HCT116 (cell line): Measurements from ENCODE around the gene STX5.

ENCODE experiments used
- ELF1 ChIP-seq: IDR thresholded peaks from 2 replicates; pipeline ENCODE4 v1.6.1; 2012; ENCODE audit warnings: low read depth, borderline replicate concordance
- EZH2phosphoT487 ChIP-seq: fragments of 200-600 bp; IDR thresholded peaks from 2 replicates; pipeline ENCODE4 v1.6.1; 2018; ENCODE audit warnings: antibody characterized with exemption, borderline replicate concordance
- POLR2A ChIP-seq: IDR thresholded peaks from 2 replicates; pipeline ENCODE4 v1.7.0; 2011; ENCODE audit warnings: borderline replicate concordance; ENCODE audit not compliant: insufficient read depth, insufficient read length; ENCODE audit errors: extremely low read depth
- YY1 ChIP-seq: IDR thresholded peaks from 2 replicates; pipeline ENCODE4 v1.6.1; 2011; ENCODE audit warnings: low read length, low read depth, moderate library complexity, mild to moderate bottlenecking; ENCODE audit not compliant: insufficient replicate concordance; ENCODE audit errors: extremely low read depth
- TF ChIP-seq, protein P1 (sequence below): IDR thresholded peaks from 2 replicates; pipeline ENCODE4 v1.6.1; 2012
- TF ChIP-seq, protein P2 (sequence below), 3 experiments: fragments of 200-600 bp in 1 of 3; sonication (generic) in 1 of 3; IDR thresholded peaks in 2 of 3; conservative IDR thresholded peaks in 1 of 3; 2 replicates each; pipeline ENCODE4 v1.5.1; 2012 to 2017; ENCODE audit warnings: low read depth in 2 of 3, low read length in 2 of 3, antibody characterized with exemption in 1 of 3, borderline replicate concordance in 1 of 3, control low read depth in 1 of 3, mild to moderate bottlenecking in 1 of 3, mixed read lengths in 1 of 3, mixed run types in 1 of 3, moderate library complexity in 1 of 3; ENCODE audit not compliant: insufficient read depth in 1 of 3
- TF ChIP-seq, protein P3 (sequence below): IDR thresholded peaks from 2 replicates; pipeline ENCODE4 v1.6.1; 2012; ENCODE audit warnings: low read depth
- TF ChIP-seq, protein P4 (sequence below): IDR thresholded peaks from 2 replicates; pipeline ENCODE4 v1.6.1; 2012

DNA sequence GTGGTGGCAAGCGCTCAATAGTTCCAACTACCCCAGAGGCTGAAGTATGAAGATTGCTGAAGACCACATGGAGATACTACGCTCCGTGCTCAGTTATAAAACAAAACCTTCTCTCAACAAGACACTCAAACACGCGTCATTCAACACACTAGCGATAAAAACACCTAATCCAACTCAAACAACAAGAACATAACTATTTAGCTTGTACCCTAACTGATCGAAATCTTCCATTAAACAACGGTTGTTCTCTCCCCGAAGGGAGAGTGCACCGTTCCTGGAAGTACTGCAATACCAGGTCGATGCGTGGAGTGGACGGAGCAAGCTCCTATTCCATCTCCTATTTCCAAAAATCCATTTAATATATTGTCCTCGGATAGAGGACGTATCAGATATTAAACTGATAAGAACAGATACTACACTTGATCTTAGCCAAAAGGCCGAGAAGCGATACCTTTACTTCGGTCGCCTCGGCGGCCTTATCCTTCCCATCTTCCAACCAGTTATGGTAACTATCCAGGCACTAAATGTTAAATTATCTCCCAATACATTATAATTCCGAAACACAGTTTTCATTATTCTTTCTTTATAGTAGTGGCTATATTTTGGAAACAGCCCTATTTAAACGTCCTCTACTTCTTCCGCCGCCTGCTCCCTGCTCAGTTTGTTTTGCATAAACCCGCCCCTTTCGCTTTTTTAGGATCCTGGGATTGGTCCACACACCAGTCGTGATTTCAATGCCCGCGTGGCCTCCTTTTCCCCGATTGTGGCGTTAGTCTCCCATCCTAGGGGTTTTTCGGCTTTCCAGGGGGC lies 9.7 kb upstream of the STX5 start:
- TF ChIP-seq POLR2A = peak; percentile 100
- TF ChIP-seq, protein P1, sequence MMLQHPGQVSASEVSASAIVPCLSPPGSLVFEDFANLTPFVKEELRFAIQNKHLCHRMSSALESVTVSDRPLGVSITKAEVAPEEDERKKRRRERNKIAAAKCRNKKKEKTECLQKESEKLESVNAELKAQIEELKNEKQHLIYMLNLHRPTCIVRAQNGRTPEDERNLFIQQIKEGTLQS = no peak
- TF ChIP-seq, protein P2, sequence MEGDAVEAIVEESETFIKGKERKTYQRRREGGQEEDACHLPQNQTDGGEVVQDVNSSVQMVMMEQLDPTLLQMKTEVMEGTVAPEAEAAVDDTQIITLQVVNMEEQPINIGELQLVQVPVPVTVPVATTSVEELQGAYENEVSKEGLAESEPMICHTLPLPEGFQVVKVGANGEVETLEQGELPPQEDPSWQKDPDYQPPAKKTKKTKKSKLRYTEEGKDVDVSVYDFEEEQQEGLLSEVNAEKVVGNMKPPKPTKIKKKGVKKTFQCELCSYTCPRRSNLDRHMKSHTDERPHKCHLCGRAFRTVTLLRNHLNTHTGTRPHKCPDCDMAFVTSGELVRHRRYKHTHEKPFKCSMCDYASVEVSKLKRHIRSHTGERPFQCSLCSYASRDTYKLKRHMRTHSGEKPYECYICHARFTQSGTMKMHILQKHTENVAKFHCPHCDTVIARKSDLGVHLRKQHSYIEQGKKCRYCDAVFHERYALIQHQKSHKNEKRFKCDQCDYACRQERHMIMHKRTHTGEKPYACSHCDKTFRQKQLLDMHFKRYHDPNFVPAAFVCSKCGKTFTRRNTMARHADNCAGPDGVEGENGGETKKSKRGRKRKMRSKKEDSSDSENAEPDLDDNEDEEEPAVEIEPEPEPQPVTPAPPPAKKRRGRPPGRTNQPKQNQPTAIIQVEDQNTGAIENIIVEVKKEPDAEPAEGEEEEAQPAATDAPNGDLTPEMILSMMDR (IDR thresholded peaks at IDR 0.05 in 2 of 3, conservative IDR thresholded peaks at IDR 0.05 in 1 of 3; ENCODE audit: borderline replicate concordance in 1 of 3, insufficient read depth in 1 of 3, low read depth in 2 of 3, low read length in 2 of 3) = no peak
- no peak for TF ChIP-seq ELF1
- TF ChIP-seq EZH2phosphoT487 = no peak
- TF ChIP-seq YY1 = peak; percentile 85
- TF ChIP-seq, protein P3, sequence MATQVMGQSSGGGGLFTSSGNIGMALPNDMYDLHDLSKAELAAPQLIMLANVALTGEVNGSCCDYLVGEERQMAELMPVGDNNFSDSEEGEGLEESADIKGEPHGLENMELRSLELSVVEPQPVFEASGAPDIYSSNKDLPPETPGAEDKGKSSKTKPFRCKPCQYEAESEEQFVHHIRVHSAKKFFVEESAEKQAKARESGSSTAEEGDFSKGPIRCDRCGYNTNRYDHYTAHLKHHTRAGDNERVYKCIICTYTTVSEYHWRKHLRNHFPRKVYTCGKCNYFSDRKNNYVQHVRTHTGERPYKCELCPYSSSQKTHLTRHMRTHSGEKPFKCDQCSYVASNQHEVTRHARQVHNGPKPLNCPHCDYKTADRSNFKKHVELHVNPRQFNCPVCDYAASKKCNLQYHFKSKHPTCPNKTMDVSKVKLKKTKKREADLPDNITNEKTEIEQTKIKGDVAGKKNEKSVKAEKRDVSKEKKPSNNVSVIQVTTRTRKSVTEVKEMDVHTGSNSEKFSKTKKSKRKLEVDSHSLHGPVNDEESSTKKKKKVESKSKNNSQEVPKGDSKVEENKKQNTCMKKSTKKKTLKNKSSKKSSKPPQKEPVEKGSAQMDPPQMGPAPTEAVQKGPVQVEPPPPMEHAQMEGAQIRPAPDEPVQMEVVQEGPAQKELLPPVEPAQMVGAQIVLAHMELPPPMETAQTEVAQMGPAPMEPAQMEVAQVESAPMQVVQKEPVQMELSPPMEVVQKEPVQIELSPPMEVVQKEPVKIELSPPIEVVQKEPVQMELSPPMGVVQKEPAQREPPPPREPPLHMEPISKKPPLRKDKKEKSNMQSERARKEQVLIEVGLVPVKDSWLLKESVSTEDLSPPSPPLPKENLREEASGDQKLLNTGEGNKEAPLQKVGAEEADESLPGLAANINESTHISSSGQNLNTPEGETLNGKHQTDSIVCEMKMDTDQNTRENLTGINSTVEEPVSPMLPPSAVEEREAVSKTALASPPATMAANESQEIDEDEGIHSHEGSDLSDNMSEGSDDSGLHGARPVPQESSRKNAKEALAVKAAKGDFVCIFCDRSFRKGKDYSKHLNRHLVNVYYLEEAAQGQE = no peak
- TF ChIP-seq, protein P4, sequence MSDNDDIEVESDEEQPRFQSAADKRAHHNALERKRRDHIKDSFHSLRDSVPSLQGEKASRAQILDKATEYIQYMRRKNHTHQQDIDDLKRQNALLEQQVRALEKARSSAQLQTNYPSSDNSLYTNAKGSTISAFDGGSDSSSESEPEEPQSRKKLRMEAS = no peak
